B cell (primary cell): ENCODE measurements around the gene DVL2. TPM values are rescaled to one million over a fixed set of nuclear protein-coding genes. Genes with fewer than 3 reads are reported as not detected.

Experiments
- ATAC-seq: fragments of 200-7000 bp; cut with Tn5 transposase; one replicate; pipeline ENCODE4 v1.10.0; 2021; ENCODE audit warnings: low read depth, mild to moderate bottlenecking, moderate number of reproducible peaks, moderate library complexity
- CTCF ChIA-PET: fragments of 350-600 bp; sonication (Branson Sonifier 250); formaldehyde crosslinking; loops from one replicate; lab custom pipeline; 2021; ENCODE audit warnings: antibody characterized with exemption, inconsistent platforms; lab: Charles Lee
- POLR2A ChIA-PET: fragments of 350-600 bp; sonication (Branson Sonifier 250); formaldehyde crosslinking; loops from one replicate; lab custom pipeline; 2021; ENCODE audit warnings: antibody characterized with exemption; lab: Charles Lee
- DNase-seq: peaks from one replicate; pipeline ENCODE4 v3.0.0; 2013
- H2AFZ ChIP-seq: 2 replicates; pipeline ENCODE4 v1.6.1; 2012; ENCODE audit warnings: mild to moderate bottlenecking, low read depth, low read length; ENCODE audit not compliant: insufficient read depth, poor library complexity, severe bottlenecking
- H3K27ac ChIP-seq, 2 donors: 1 replicate in 1 of 2; 2 replicates in 1 of 2; pipeline ENCODE4 v1.5.1; 2012 to 2013; ENCODE audit warnings: low read length in 2 of 2, mild to moderate bottlenecking in 2 of 2, moderate library complexity in 1 of 2
- H3K27me3 ChIP-seq, 4 experiments: fragments of 200-600 bp in 1 of 4; sonication (generic) in 1 of 4; replicated peaks in 1 of 4; 1 replicate in 2 of 4; 2 replicates in 2 of 4; pipeline versions ENCODE4 v1.6.1 to v1.7.0; 2013 to 2016; ENCODE audit warnings: low read length in 3 of 4, mild to moderate bottlenecking in 2 of 4, mixed read lengths in 1 of 4, moderate library complexity in 1 of 4; ENCODE audit not compliant: insufficient read depth in 4 of 4, control insufficient read depth in 3 of 4; ENCODE audit errors: control extremely low read depth in 1 of 4
- H3K36me3 ChIP-seq, 2 experiments: replicated peaks in 1 of 2; 1 replicate in 1 of 2; 2 replicates in 1 of 2; pipeline versions ENCODE4 v1.6.1 to v1.7.1; 2013; ENCODE audit warnings: low read length in 1 of 2; ENCODE audit not compliant: insufficient read depth in 2 of 2, control insufficient read depth in 1 of 2; ENCODE audit errors: control extremely low read depth in 1 of 2, extremely low read depth in 1 of 2
- H3K4me1 ChIP-seq, 2 donors: fragments of 200-600 bp in 1 of 2; sonication (generic) in 1 of 2; 1 replicate in 1 of 2; 2 replicates in 1 of 2; pipeline versions ENCODE4 v1.5.1 to v1.6.1; 2013 to 2017; ENCODE audit warnings: low read length in 2 of 2; ENCODE audit not compliant: control insufficient read depth in 2 of 2, insufficient read depth in 2 of 2
- H3K4me2 ChIP-seq: replicated peaks from 2 replicates; pipeline ENCODE3; 2012; ENCODE audit warnings: mild to moderate bottlenecking, low read depth, low read length; ENCODE audit not compliant: poor library complexity, severe bottlenecking
- H3K4me3 ChIP-seq, 5 experiments: fragments of 200-600 bp in 1 of 5; sonication (generic) in 1 of 5; 1 replicate in 3 of 5; 2 replicates in 2 of 5; pipeline versions ENCODE4 v1.5.1 to v1.7.0; 2011 to 2016; ENCODE audit warnings: low read length in 4 of 5, mild to moderate bottlenecking in 4 of 5, low read depth in 2 of 5, control low read depth in 1 of 5, moderate library complexity in 1 of 5; ENCODE audit not compliant: insufficient read depth in 1 of 5; ENCODE audit errors: control extremely low read depth in 1 of 5, extremely low read depth in 1 of 5
- H3K79me2 ChIP-seq: fragments of 200-600 bp; sonication (generic); one replicate; pipeline ENCODE4 v1.6.0; 2016; ENCODE audit warnings: low read length; ENCODE audit not compliant: control insufficient read depth, insufficient read depth
- H3K9ac ChIP-seq: fragments of 200-600 bp; sonication (generic); 2 replicates; pipeline ENCODE4 v1.6.1; 2017; ENCODE audit warnings: mild to moderate bottlenecking, low read length, moderate library complexity
- H3K9me3 ChIP-seq, 3 donors: one replicate each; pipeline versions ENCODE4 v1.6.1 to v1.7.1; 2013; ENCODE audit warnings: low read length in 2 of 3; ENCODE audit not compliant: control insufficient read depth in 2 of 3, insufficient read depth in 1 of 3; ENCODE audit errors: control extremely low read depth in 1 of 3
- H4K20me1 ChIP-seq: 2 replicates; pipeline ENCODE4 v1.6.0; 2012; ENCODE audit warnings: mild to moderate bottlenecking, low read length; ENCODE audit not compliant: insufficient read depth, control insufficient read depth, poor library complexity, severe bottlenecking
- H3K27ac Mint-ChIP-seq: one replicate; pipeline ENCODE4 v1.8.0; 2021; ENCODE audit warnings: mixed read lengths
- H3K27me3 Mint-ChIP-seq: one replicate; pipeline ENCODE4 v1.8.0; 2021; ENCODE audit warnings: mixed read lengths
- H3K4me1 Mint-ChIP-seq: one replicate; pipeline ENCODE4 v1.8.0; 2021; ENCODE audit warnings: mixed read lengths
- H3K4me3 Mint-ChIP-seq: one replicate; pipeline ENCODE4 v1.8.0; 2021; ENCODE audit warnings: mixed read lengths
- H3K9me3 Mint-ChIP-seq: one replicate; pipeline ENCODE4 v1.8.0; 2022; ENCODE audit warnings: mixed read lengths; ENCODE audit not compliant: insufficient read depth
- CTCF ChIP-seq: fragments of 200-600 bp; IDR thresholded peaks from one replicate; pipeline ENCODE4 v1.8.0; 2022; ENCODE audit warnings: antibody characterized with exemption, mild to moderate bottlenecking
- EZH2 ChIP-seq: IDR thresholded peaks from 2 replicates; pipeline ENCODE4 v1.6.1; 2012; ENCODE audit warnings: borderline replicate concordance, low read depth, mild to moderate bottlenecking, moderate library complexity, low read length; ENCODE audit not compliant: insufficient read depth, poor library complexity, severe bottlenecking
- WGBS: methylation state at CpG from one replicate; pipeline ENCODE4 v1.1.5; 2013; ENCODE audit warnings: missing lambda C conversion rate; ENCODE audit not compliant: insufficient coverage; 5-methylcytosine and 5-hydroxymethylcytosine counted together
- intact Hi-C: fragments of 100-400 bp; cut with micrococcal nuclease; formaldehyde crosslinking; loops from one replicate; pipeline ENCODE4 v1.10.0; 2022
- polyA plus RNA-seq: library from polyadenylated mRNA; depleted of rRNA; stranded (reverse); fragments of >200 nt; gene quantifications from 2 replicates; pipeline ENCODE4 v1.2.3, GENCODE V29; 2012
- total RNA-seq, 2 donors: library from RNA; stranded (reverse); fragments of 120-200 nt in 1 of 2; gene quantifications; 1 replicate in 1 of 2; 2 replicates in 1 of 2; pipeline versions ENCODE4 v1.2.3 to v1.2.4, GENCODE V29; 2013 to 2022

Gene DVL2
- total and polyA plus RNA-seq, 2 donors (not counting 1 experiment from before 2014, with no cell fraction given), result 22.5 to 104 TPM

DNA sequence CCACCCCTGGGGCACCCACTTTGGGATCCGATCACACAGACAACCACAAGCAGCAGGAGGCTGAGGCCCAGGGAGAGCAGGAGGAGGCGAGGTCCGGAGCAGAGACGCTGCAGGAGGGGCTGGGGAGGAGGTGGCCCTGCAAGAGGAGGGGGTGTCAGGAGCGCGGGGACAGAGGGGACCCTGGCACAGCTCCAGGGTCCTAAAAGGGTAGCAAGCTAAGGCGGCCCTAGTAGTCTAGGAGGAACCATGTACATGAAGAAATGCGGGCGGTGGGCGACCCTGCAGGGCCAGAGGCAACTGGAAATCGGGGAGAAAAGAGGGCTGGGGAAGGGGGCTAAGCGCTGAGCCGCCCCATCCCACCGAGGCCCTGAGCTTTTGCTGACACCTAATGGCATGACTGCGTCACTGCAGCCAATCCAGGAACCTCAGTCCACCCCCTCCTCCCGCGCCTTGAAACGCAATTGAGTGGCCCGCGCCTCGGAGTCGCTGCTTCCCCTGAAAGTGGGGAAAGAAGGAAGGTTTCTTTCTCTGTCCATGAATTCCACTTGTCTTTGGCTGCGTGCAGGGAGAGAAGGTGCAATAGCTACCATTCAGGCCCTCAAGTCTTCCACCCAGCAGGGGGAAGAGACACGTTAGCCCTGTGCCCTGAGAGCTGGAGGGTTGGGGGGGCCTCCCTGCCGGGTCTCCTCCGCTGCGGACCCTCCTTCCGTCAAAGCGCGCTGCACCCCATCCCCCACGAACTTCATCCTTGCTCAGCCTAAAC lies 56.9 kb downstream of the DVL2 start:
- no peaks in the 10 kb centered on the region for H3K79me2 ChIP-seq
- DNase-seq, result peak; percentile 80
- peak; percentile 85 for ATAC-seq
- H3K9ac ChIP-seq, result peak overlapping the region; percentile 31
- TF ChIP-seq CTCF (peak; percentile 91), EZH2 (no peak)
- WGBS, result 5% methylated on average over 13 of the region's 31 CpGs
- peak overlapping the region; percentile 67 for H3K4me2 ChIP-seq
- H3K4me1 Mint-ChIP-seq, result peaks cover 13% of the 10 kb centered on the region
- H4K20me1 ChIP-seq, result no peaks in the 10 kb centered on the region
- peaks cover 24 to 39% of the 10 kb centered on the region in 2 donors for H3K4me1 ChIP-seq
- H3K4me3 ChIP-seq, result peak overlapping the region in 3 of 5 experiments; percentile 30 to 31 (median 31)
- peak overlapping the region; percentile 63 for H2AFZ ChIP-seq
- H3K36me3 ChIP-seq, result no peaks in the 10 kb centered on the region
- POLR2A ChIA-PET, result interaction anchor here (0.6 to 1.2 kb wide), 5 partner anchors 11 to 223 kb away, joined by 3 to 5 read pairs (median 4); no protein-coding TSS in a partner anchor
- no peaks in the 10 kb centered on the region for H3K9me3 Mint-ChIP-seq
- H3K27ac ChIP-seq, result no peak overlapping the region
- peak overlapping the region; percentile 74 for H3K4me3 Mint-ChIP-seq
- CTCF ChIA-PET, result interaction anchor here (0.6 to 3.0 kb wide), 24 partner anchors 8 to 533 kb away, joined by 3 to 22 read pairs (median 4); partner anchors contain the start of gene GABARAP
- intact Hi-C loops, result loop anchor here (2.0 to 5.0 kb wide), 2 partner anchors 45 to 125 kb away; no protein-coding TSS in a partner anchor
- H3K27me3 Mint-ChIP-seq, result peaks cover 12% of the 10 kb centered on the region
- no peak overlapping the region for H3K27ac Mint-ChIP-seq
- peaks cover 0 to 6% (median 0%) of the 10 kb centered on the region in 3 donors for H3K9me3 ChIP-seq
- H3K27me3 ChIP-seq, result peaks cover 0 to 54% (median 40%) of the 10 kb centered on the region in 4 experiments
